ENCODE data around the gene UNKL.

The UNKL gene

GRCh38 chr16:1351582-1352362 is 62.7 kb downstream of the UNKL start, which contains the start of the genes GNPTG and TSR3:
GNPTG (plus strand) TSS chr16:1351931; CDS start chr16:1351966, 35 bp downstream.
TSR3 (minus strand) TSS chr16:1351878; CDS start chr16:1351804, 74 bp downstream.
- no peak for TF ChIP-seq CTCF (conservative IDR thresholded peaks at IDR 0.05; ENCODE audit: control insufficient read depth, insufficient read depth, low read depth, low read length)
- peak within 1 kb of the TSS; percentile 82 for H3K4me3 ChIP-seq (ENCODE audit: control insufficient read depth, low read depth, low read length)

GRCh38 chr16:1351215-1351581 is 63.3 kb downstream of the UNKL start:
- DNase-seq (ENCODE audit: low read depth), result no peak
- peak overlapping the region; percentile 68 for H3K4me3 ChIP-seq (ENCODE audit: control insufficient read depth, low read depth, low read length)
- TF ChIP-seq CTCF (conservative IDR thresholded peaks at IDR 0.05; ENCODE audit: control insufficient read depth, insufficient read depth, low read depth, low read length), result no peak

More at GRCh38 chr16:1351582-1352362, 62.7 kb downstream of the UNKL start, which contains the start of the genes GNPTG and TSR3:
- DNase-seq (ENCODE audit: low read depth), result peak; percentile 85

DNA sequence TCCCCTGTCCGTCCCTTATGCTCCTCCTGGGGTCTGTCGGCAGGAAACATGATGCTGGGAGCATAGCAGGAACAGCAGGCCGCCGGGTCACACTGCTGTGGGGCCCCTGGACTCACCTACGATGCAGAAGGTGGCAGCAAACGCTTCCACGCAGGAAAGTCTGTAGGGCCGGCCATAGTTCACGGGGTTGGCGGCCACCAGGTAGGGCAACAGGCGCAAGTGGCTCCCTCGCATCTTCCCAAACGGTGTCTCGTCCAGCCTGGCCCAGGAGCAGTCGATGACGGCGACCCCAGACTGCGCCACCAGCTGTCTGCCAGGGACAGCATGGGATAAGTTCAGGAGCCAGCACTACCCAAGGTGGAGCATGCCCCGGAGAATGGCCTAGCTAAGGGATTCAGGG is 63.8 kb downstream of the UNKL start:
- no peak for DNase-seq (ENCODE audit: low read depth)
- H3K4me3 ChIP-seq (ENCODE audit: control insufficient read depth, low read depth, low read length), result peak overlapping the region; percentile 68
- TF ChIP-seq CTCF (conservative IDR thresholded peaks at IDR 0.05; ENCODE audit: control insufficient read depth, insufficient read depth, low read depth, low read length), result no peak

DNA sequence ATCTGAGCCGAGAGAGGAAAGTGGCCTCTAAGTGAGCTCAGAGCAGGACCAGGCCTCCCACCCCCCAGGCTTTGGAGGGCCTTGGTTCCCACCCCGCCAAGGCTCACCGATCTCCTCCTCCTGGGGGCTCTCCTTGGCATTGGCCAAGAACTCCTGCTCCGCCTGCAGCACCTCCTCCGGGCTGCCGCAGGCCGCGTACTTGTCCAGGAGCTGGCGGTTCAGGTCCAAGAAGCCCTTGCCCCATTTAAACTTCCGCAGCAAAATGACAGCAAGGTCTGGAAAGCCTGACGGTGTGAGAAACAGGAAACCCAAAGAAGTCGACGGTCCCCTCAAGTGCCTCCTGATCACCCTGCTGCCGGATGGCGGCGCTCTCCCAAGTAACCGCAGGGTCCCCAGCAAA is 64.6 kb downstream of the UNKL start:
- DNase-seq (ENCODE audit: low read depth), result no peak
- no peak for TF ChIP-seq CTCF (conservative IDR thresholded peaks at IDR 0.05; ENCODE audit: control insufficient read depth, insufficient read depth, low read depth, low read length)
- no peak overlapping the region for H3K4me3 ChIP-seq (ENCODE audit: control insufficient read depth, low read depth, low read length)

DNA sequence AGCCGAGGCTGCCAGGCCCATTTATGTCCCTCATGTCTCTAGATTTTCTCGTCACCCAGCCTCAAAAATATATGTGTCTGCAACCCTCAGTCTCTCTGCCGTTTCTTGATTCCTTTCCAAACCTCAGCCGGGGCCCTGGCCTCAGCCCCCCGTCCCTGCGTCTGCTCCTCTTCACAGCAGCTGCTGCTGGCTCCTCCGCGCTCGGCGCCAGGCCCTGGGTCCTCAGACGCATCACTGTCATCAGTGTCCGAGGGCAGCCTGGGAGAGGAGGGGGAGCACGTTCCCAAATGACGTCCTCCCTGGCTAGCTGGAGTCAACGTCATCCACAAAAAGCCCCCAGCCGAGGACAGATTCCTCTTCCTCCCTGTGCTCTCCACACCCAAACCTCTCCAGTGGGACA is 65.2 kb downstream of the UNKL start:
- H3K4me3 ChIP-seq (ENCODE audit: control insufficient read depth, low read depth, low read length), result no peak overlapping the region
- no peak for TF ChIP-seq CTCF (conservative IDR thresholded peaks at IDR 0.05; ENCODE audit: control insufficient read depth, insufficient read depth, low read depth, low read length)
- no peak for DNase-seq (ENCODE audit: low read depth)

DNA sequence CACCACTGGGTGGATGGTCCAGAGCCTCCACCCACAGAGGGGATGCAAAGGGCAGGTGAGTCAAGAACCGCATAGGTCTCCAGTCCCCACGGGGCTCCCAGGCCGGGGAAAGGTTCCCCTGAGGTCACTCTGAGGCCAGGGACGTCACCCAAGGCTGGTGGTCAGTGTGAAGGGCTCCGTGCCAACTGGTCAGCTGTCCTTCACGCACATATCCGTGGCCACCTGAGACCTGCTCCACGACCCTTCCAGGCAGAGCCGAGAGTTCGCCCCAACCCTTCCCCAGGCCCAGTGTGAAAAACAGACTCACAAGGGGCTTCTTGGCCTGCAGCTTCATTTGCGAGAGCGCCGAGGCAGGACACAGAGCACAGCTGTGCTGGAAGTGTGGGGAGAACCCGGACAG is 65.6 kb downstream of the UNKL start:
- DNase-seq (ENCODE audit: low read depth), result no peak
- no peak overlapping the region for H3K4me3 ChIP-seq (ENCODE audit: control insufficient read depth, low read depth, low read length)

More for the DNA sequence above, 65.6 kb downstream of the UNKL start:
- TF ChIP-seq CTCF (conservative IDR thresholded peaks at IDR 0.05; ENCODE audit: control insufficient read depth, insufficient read depth, low read depth, low read length), result no peak
